Purkinje cell (primary cell): ENCODE data around the gene SLC38A8. TPM values are rescaled to one million over a fixed set of nuclear protein-coding genes. Genes with fewer than 3 reads are reported as not detected.

Source experiments
- polyA plus RNA-seq: library from polyadenylated mRNA; unstranded; fragments of >200 nt; fragmentation: Nextera tagmentation; gene quantifications from 2 replicates; pipeline ENCODE4 v1.2.1, GENCODE V29; 2014

SLC38A8 gene
- not detected in 2 replicates for polyA plus RNA-seq

DNA sequence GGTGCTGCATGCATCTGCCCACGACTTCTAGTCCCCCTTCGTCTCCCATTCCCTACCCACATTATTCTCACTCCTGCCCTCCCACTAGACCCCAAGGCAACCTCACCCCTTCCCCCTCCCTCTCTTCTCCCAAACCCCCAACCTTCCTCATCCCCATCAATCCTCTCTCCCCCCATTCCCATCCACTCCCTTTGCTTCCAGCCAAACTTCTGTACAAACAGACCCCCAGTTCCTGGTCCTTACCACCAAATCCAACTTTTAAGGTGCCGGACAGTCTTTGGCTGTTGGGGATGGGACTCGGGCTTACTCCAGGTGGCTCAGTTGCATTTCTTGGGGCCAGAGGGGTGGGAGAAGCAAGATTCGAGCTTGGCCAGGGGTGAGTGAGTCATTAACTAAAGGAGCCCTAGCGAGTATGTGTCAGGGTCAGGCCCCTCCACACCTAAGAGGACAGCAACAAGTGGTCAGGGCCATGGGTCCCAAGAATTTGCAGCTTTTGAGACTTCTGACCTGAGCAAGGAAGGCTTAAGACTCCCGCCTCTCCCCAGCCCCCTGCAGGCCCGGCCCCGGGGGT, at the start of gene SLC38A8:
SLC38A8 (minus strand) TSS at position 488 of the 571 bp plus-strand sequence. CDS start 638 bp downstream, outside the sequence.

DNA sequence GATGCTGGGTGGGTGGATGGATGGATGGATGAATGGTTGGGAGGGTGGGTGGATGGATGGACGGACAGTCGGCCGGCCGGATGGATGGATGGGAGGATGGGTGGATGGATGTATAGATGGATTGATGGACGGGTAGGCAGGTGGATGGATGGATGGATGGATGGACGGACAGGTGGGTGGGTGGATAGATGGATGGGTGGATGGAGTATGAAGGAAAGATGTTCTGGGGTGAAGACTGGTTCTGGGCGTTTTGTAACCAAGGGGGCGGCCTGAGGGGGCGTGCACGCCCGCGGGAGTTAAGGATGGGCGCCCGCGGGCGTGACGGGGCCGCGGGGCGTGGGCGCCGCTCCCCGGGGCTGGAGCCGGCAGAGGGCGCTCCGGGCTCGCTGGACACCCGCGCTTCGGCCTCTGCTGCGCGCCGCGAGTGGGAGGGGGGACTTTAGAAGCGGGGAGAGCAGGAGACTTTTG, 74.7 kb downstream of the SLC38A8 start, which contains the start of gene NECAB2:
NECAB2 (plus strand) TSS at position 407 of the 468 bp plus-strand sequence. CDS start 405 bp downstream, outside the sequence.

Other genes starting within 250 kb of the SLC38A8 start
- gene HSBP1, start 234.8 kb downstream of the SLC38A8 start, polyA plus RNA-seq = 831 and 853 TPM in 2 replicates
- gene MLYCD, start 143.7 kb downstream of the SLC38A8 start, polyA plus RNA-seq = 0.76 and 3.3 TPM in 2 replicates
- gene OSGIN1, start 89.6 kb downstream of the SLC38A8 start, polyA plus RNA-seq = not detected in 2 replicates
- 21.3 TPM in 1 of 2 replicates, not detected in the other for gene NECAB2, start 74.6 kb downstream of the SLC38A8 start, polyA plus RNA-seq
- gene MBTPS1, start 74.1 kb upstream of the SLC38A8 start, polyA plus RNA-seq = 8.9 and 14.3 TPM in 2 replicates
- gene HSDL1, start 102.4 kb upstream of the SLC38A8 start, polyA plus RNA-seq = 15.0 and 28.5 TPM in 2 replicates
- 0.07 and 2.7 TPM in 2 replicates for gene DNAAF1, start 102.5 kb upstream of the SLC38A8 start, polyA plus RNA-seq
- gene TAF1C, start 144.3 kb upstream of the SLC38A8 start, polyA plus RNA-seq = 2.7 and 2.8 TPM in 2 replicates
- gene ADAD2, start 148.4 kb upstream of the SLC38A8 start, polyA plus RNA-seq = not detected in 2 replicates
- gene KCNG4, start 197.2 kb upstream of the SLC38A8 start, polyA plus RNA-seq = not detected in 2 replicates